Measurements from ENCODE around the gene TMEM37.

Gene TMEM37

GRCh38 chr2:119478188-119478977 lies 46.7 kb downstream of the TMEM37 start:
- no peak for DNase-seq (ENCODE audit: low read depth in 2 of 2)

- DNase-seq (ENCODE audit: low read depth in 2 of 2), result no peak
These were observed 47.3 kb downstream of the TMEM37 start for GRCh38 chr2:119478978-119479295.

- no peak for DNase-seq (ENCODE audit: low read depth in 2 of 2)
These were observed 48.5 kb downstream of the TMEM37 start for GRCh38 chr2:119480184-119480583.

- DNase-seq (ENCODE audit: low read depth in 2 of 2), result no peak
These were observed 49.1 kb downstream of the TMEM37 start for GRCh38 chr2:119480718-119481142.

GRCh38 chr2:119481501-119482455 lies 50.1 kb downstream of the TMEM37 start:
- no peak for DNase-seq (ENCODE audit: low read depth in 2 of 2)

- no peak for DNase-seq (ENCODE audit: low read depth in 2 of 2)
These were observed 51.1 kb downstream of the TMEM37 start for GRCh38 chr2:119482481-119483394.

GRCh38 chr2:119483395-119483753 lies 51.7 kb downstream of the TMEM37 start:
- DNase-seq (ENCODE audit: low read depth in 2 of 2), result no peak

- DNase-seq (ENCODE audit: low read depth in 2 of 2), result no peak
These were observed 52.5 kb downstream of the TMEM37 start for GRCh38 chr2:119483896-119484718.

GRCh38 chr2:119484834-119485233 lies 53.2 kb downstream of the TMEM37 start:
- DNase-seq (ENCODE audit: low read depth in 2 of 2), result no peak

GRCh38 chr2:119485336-119486110 lies 53.9 kb downstream of the TMEM37 start:
- no peak for DNase-seq (ENCODE audit: low read depth in 2 of 2)

- no peak for DNase-seq (ENCODE audit: low read depth in 2 of 2)
These were observed 54.7 kb downstream of the TMEM37 start for GRCh38 chr2:119486196-119486827.

- DNase-seq (ENCODE audit: low read depth in 2 of 2), result no peak
These were observed 55.2 kb downstream of the TMEM37 start for GRCh38 chr2:119486886-119487285.

GRCh38 chr2:119487434-119488244 lies 56.0 kb downstream of the TMEM37 start:
- DNase-seq (ENCODE audit: low read depth in 2 of 2), result no peak
